ENCODE data around the gene TMEM108. TPM values are rescaled to one million over a fixed set of nuclear protein-coding genes. Genes with fewer than 3 reads are reported as not detected.

TMEM108 gene
- total RNA-seq, 1 experiment from 2014 or later = not detected

- Histone ChIP-seq H2AFZ (ENCODE audit: low read depth, low read length, poor library complexity, severe bottlenecking) (no peak overlapping the region), H3K9me3 (ENCODE audit: control insufficient read depth in 1 of 2, insufficient read depth in 1 of 2, low read depth in 1 of 2, low read length in 2 of 2) (no peaks in the 10 kb centered on the region), H3K9ac (ENCODE audit: low read length) (no peak overlapping the region), H3K4me2 (ENCODE audit: low read length) (no peak overlapping the region), H3K9me2 (ENCODE audit: insufficient read depth) (no peaks in the 10 kb centered on the region), H3K27me3 (ENCODE audit: insufficient read depth, low read length) (0 out of 2 replicates have a peak, but pooled peaks cover 7% of the 10 kb centered on the region), H3K27ac (ENCODE audit: low read depth, low read length) (no peak overlapping the region), H3K4me1 (ENCODE audit: control insufficient read depth in 1 of 2, insufficient read depth in 2 of 2, low read length in 2 of 2) (no peaks in the 10 kb centered on the region), H3K4me3 (replicated peaks in 1 of 2; ENCODE audit: low read depth in 1 of 2, low read length in 2 of 2) (no peak overlapping the region), H3K36me3 (ENCODE audit: control insufficient read depth in 1 of 2, insufficient read depth in 2 of 2, low read length in 2 of 2) (no peaks in the 10 kb centered on the region), H4K20me1 (ENCODE audit: insufficient read depth) (no peaks in the 10 kb centered on the region), H3K79me2 (ENCODE audit: insufficient read depth, low read length) (no peaks in the 10 kb centered on the region)
- ATAC-seq (no peak), DNase-seq (ENCODE audit: low read depth, low spot score) (no peak)
- RAD21 ChIA-PET (ENCODE audit: low non-redundant PET in 1 of 2, low total read pairs in 2 of 2, uncharacterized antibody in 2 of 2, unreplicated experiment in 2 of 2) = no interaction called here
- TF ChIP-seq EZH2phosphoT487 (IDR thresholded peaks at IDR 0.05; ENCODE audit: borderline replicate concordance) (no peak), FOSL1 (IDR thresholded peaks at IDR 0.05; ENCODE audit: low read depth) (no peak), ZNF274 (IDR thresholded peaks at IDR 0.05; ENCODE audit: low read depth, low read length) (no peak), CBX3 (IDR thresholded peaks at IDR 0.05; ENCODE audit: low read depth) (no peak), POLR2A (IDR thresholded peaks at IDR 0.05; ENCODE audit: borderline replicate concordance, extremely low read depth, insufficient read depth, insufficient read length) (no peak), ATF3 (IDR thresholded peaks at IDR 0.05) (no peak), YY1 (IDR thresholded peaks at IDR 0.05; ENCODE audit: extremely low read depth, insufficient replicate concordance, low read depth, low read length) (no peak), TCF7L2 (IDR thresholded peaks at IDR 0.05; ENCODE audit: borderline replicate concordance, extremely low read depth, insufficient read depth, insufficient read length) (no peak)
- POLR2A ChIA-PET = no interaction called here
- intact Hi-C loops (cut with micrococcal nuclease) = no loop called here
- no TSS peak for BruUV-seq (replicated peaks)
- CTCF ChIA-PET = no interaction called here
Measured at GRCh38 chr3:133213937-133214336, 175.7 kb downstream of the TMEM108 start.

- no peak overlapping the region for H2AFZ ChIP-seq (ENCODE audit: low read depth, low read length, poor library complexity, severe bottlenecking)
- no peak overlapping the region for H3K4me3 ChIP-seq (replicated peaks in 1 of 2; ENCODE audit: low read depth in 1 of 2, low read length in 2 of 2)
- no peaks in the 10 kb centered on the region for H3K4me1 ChIP-seq (ENCODE audit: control insufficient read depth in 1 of 2, insufficient read depth in 2 of 2, low read length in 2 of 2)
- H3K36me3 ChIP-seq (ENCODE audit: control insufficient read depth in 1 of 2, insufficient read depth in 2 of 2, low read length in 2 of 2) = no peaks in the 10 kb centered on the region
- H3K4me2 ChIP-seq (ENCODE audit: low read length) = no peak overlapping the region
- no peak overlapping the region for H3K27ac ChIP-seq (ENCODE audit: low read depth, low read length)
- intact Hi-C loops (cut with micrococcal nuclease) = no loop called here
- H3K79me2 ChIP-seq (ENCODE audit: insufficient read depth, low read length) = no peaks in the 10 kb centered on the region
- no TSS peak for BruUV-seq (replicated peaks)
- CTCF ChIA-PET = no interaction called here
- POLR2A ChIA-PET = no interaction called here
- TF ChIP-seq MAX (IDR thresholded peaks at IDR 0.05) (no peak), EZH2 (IDR thresholded peaks at IDR 0.05) (no peak), POLR2AphosphoS5 (IDR thresholded peaks at IDR 0.05; ENCODE audit: low read depth, low read length) (no peak), ZBTB33 (IDR thresholded peaks at IDR 0.05; ENCODE audit: extremely low read depth, insufficient replicate concordance, low read length) (no peak), ZNF274 (IDR thresholded peaks at IDR 0.05; ENCODE audit: low read depth, low read length) (no peak), TCF7L2 (IDR thresholded peaks at IDR 0.05; ENCODE audit: borderline replicate concordance, extremely low read depth, insufficient read depth, insufficient read length) (no peak), CTCF (IDR thresholded peaks at IDR 0.05 in 2 of 3, conservative IDR thresholded peaks at IDR 0.05 in 1 of 3; ENCODE audit: borderline replicate concordance in 1 of 3, insufficient read depth in 1 of 3, low read depth in 2 of 3, low read length in 2 of 3) (no peak), RAD21 (IDR thresholded peaks at IDR 0.05; ENCODE audit: low read depth) (no peak), SRF (IDR thresholded peaks at IDR 0.05; ENCODE audit: low read depth) (no peak), JUND (IDR thresholded peaks at IDR 0.05) (no peak), YY1 (IDR thresholded peaks at IDR 0.05; ENCODE audit: extremely low read depth, insufficient replicate concordance, low read depth, low read length) (no peak), SP1 (IDR thresholded peaks at IDR 0.05; ENCODE audit: low read depth) (no peak), EZH2phosphoT487 (IDR thresholded peaks at IDR 0.05; ENCODE audit: borderline replicate concordance) (no peak)
- 0 out of 2 replicates have a peak, but pooled peaks cover 18% of the 10 kb centered on the region for H3K27me3 ChIP-seq (ENCODE audit: insufficient read depth, low read length)
- DNase-seq (ENCODE audit: low read depth, low spot score) (no peak), ATAC-seq (no peak)
- H3K9me3 ChIP-seq (ENCODE audit: control insufficient read depth in 1 of 2, insufficient read depth in 1 of 2, low read depth in 1 of 2, low read length in 2 of 2) = no peaks in the 10 kb centered on the region
- RAD21 ChIA-PET (ENCODE audit: low non-redundant PET in 1 of 2, low total read pairs in 2 of 2, uncharacterized antibody in 2 of 2, unreplicated experiment in 2 of 2) = no interaction called here
- no peaks in the 10 kb centered on the region for H4K20me1 ChIP-seq (ENCODE audit: insufficient read depth)
- H3K9me2 ChIP-seq (ENCODE audit: insufficient read depth) = no peaks in the 10 kb centered on the region
- no peak overlapping the region for H3K9ac ChIP-seq (ENCODE audit: low read length)
Measured at GRCh38 chr3:133227813-133228212, 189.6 kb downstream of the TMEM108 start.
